GM19238 (cell line): ENCODE measurements around the gene COL5A1.

Experiments
- DNase-seq: peaks from one replicate; pipeline ENCODE4 v3.0.0; 2011; ENCODE audit warnings: low spot score; ENCODE audit not compliant: insufficient read length

COL5A1 gene

DNA sequence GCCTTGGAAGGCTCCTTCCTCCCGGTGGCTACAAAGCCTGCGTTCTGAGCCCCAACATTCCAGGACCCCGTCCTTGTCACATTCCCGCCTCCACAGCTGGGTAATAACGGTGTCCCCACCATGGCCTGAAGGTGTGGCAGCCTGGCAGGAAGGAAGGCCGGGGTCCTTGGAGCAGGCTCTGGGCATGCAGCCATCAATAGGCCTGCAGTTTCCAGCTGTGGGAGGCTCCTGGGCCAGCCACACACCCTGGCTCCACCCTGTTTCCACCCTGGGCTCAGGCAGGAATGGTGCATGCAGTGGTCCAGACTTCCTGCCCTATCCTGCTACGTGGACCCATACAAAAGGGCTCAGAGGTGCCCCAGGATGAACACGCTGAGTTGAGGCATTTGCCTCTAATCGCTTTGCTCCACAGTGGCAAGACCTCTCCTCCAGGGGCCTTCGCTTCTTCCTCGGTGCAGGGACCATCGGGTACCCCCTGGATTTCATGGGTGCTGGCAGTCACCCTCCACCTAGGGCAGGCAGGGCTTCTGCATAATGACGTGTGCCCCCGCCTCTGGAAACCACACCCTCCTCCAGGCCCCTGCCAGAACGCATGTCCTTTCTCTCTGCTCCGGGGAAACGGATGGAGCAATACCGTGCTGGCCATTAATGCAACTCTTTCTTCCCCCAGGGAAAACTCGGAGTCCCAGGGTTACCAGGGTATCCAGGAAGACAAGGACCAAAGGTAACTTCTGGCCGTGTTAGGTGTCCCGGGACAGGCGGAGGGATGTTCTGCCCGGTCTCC, 143.9 kb downstream of the COL5A1 start:
- DNase-seq: no peak

DNA sequence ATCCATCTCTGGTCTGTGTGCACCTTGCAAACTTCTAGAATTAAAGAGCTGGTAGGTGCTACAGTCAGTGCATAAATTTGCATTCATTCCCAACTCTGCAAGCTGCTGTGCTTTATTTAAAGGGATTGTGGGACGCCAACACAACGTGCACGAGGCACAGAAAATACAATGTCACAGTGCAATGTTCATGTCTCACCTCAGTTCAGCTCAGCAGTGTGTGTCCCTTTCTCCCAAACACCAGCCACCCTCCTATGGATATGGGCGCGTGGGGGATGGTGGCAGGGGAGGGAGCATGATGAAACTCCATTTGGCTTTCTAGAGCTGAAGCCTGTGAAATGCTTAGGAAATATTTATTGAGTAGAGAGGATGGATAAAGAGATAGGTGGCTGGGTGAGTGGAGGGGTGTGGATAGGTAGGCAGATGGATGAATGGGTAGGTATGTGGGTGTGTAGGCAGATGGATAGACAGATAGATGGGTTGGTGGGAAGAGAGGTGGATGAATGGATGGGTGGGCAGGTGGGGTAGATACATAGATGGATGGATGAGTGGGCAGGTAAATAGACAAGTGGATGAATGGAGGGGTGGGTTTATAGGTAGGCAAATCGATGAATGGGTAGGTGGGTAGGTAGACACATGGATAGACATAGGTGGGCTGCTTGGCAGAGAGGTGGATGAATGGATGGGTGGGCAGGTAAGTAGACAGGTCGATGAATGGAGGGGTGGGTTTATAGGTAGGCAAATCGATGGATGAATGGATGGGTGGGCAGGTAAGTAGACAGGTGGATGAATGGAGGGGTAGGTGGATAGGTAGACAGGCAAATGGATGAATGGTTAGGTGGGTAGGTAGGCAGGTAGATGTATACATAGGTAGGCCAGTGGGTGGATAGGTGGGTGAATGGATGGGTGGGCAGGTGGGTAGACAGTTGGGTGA, 146.3 kb downstream of the COL5A1 start:
- no peak for DNase-seq

DNA sequence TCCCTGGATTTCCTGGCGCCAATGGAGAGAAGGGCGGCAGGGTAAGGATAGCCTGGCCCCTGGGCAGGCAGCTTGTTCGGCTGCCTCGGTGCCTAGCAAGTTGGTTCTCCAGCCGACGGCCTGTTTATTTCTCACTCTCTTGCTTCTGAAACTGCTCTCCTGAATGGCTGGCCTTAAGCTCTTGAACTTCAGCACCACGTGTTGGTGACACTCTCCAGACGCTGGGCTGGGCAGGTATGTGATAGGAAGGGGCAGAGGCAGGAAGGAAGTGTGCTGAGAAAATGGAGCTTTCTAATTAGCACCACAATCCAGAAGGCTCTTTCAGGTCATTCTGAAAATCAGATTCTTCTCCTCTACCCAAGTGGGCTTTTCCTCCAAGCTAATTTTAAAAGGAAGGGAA, 147.6 kb downstream of the COL5A1 start:
- DNase-seq: no peak

DNA sequence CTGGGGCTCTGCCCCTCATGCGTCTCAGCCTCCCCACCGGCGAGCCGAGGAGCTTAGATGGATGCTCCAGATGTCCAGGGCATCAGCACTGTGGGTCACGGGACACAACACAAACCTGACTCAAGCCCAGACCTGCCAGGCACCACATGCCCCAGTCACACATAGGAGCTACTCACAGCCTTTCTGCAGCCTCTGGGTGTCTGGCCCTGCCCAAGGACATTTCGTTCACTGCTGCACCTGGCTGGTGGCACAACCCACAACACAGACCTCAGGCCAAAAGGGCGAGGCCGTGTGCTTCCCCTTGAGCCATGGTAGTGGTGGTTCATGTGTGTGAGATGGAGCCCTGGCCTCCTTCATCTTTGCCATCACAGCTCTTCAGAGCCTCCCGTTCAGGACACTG, 149.4 kb downstream of the COL5A1 start:
- DNase-seq: no peak

DNA sequence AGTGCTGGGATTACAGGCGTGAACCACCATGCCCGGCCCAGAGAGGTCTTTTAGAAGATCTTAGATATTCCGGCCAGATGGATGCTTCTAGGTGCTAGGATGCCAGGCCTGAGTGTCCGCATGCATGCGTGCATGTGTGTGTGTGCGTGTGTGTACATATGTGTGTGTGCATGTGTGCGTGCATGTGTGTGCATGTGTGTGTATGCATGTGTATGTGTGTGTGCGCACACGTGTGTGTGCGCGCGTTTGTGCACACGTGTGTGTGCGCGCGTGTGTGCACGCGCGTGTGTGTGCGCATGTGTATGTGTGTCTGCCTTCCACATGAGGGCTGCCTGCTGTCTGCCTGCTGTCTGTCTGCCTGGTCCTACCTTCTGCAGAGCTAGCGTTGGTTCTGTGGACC, 151.0 kb downstream of the COL5A1 start:
- no peak for DNase-seq

DNA sequence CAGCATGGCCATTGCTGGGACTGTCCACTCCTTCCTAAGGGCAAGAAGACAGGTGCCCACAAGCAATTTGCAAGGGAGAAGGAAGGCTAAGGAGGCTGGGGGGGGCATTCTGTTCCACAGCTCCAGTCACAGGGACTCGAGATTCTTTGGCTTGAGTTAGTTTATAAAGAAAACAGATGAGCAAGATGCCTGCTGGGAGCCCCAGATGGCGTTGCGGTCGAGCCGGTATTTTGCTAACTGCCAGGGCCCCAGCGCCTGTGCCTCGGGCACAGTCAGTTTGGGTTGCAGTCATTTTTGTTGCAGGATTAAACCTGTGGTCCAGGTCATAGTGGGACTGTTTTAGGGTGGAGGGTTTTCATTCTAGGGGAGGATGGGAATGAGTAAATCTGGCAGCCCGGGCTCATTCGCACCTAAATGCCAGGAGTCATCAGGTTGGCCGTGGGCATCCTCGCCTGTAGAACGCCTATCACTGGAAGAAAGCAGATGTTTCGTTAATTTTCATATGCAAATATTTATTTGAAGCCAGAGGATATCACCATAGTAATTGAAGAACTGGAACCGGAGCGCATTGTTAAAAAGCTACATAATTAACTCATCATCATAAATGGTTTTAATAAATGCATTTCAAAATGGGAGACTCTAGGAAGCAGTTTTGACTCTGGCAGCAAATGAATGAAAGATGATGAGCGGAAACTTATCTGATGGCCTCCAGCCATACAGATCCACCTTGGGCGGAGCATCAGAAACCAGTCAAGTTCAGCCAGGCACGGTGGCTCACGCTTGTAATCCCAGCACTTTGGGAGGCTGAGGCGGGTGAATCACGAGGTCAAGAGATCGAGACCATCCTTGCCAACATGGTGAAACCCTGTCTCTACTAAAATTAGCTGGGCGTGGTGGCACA, 151.9 kb downstream of the COL5A1 start:
- no peak for DNase-seq

DNA sequence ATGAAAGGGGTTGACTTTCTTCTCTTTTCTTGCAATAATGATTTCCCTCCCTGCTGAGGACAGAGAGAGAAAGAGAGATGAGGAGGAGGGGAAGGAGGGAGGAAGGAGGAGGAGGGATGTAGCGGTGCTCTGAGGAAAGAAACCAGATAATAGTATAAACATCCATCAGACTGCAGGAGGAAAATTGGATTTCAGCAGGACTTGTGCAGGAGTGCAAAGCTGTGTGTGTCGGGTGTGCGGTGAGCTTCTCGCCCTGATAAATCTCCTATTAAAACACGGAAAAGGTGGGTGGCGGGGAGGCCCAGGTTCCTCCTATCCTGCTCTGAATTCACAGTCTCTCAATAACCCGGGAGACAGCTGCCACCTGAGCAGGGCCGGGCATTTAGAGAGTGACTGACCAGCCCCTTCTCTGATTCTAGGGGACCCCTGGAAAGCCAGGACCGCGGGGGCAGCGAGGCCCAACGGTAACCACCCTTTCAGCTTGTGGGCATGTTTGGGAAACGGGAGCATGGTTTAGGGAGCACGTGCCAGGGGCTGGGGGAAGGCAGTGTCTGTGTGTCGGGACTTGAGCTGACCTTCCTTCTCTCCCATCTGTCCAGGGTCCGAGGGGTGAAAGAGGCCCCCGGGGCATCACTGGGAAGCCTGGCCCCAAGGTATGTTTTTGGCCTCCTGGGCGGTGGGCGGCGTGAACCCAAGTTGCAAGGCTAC, 153.2 kb downstream of the COL5A1 start:
- DNase-seq: no peak

DNA sequence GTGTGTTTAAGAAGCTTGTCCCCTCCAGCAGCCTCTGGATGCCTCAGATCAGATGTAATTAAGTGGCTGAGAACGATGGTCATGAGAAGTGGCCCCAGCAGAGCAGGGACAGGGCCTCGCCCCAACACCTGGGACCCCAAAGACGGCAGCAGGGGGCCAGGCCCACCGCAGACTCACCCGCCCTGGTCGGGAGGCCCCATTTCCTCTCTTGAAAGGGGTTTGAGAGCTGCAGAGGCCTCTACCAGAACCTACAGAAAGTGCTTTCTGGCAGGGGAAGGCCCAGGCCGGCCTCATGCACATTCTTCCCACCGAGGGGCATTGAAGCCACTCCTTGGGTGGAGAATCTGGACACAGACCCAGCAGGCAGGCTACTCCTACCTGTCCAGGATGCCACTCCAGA, 153.8 kb downstream of the COL5A1 start:
- no peak for DNase-seq

DNA sequence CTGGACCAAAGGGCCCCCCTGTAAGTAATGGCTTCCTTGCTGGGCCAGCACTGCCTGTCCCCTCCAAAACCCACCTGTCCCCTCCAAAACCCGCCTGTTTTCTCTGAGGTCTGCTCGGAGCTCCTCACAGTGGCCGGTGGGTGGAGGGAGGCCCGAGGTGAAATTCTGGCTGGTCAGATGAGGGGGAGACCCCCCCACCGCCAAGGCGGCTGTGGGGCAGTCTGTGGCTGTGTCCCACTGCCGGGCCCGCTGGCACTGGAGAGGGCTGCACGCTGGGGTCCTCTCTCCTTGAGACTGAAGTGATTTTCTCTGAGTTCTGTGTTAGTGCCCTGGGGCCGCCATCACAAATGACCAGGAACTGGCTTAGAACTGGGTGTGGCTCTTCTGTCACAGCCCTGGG, 155.3 kb downstream of the COL5A1 start:
- no peak for DNase-seq

DNA sequence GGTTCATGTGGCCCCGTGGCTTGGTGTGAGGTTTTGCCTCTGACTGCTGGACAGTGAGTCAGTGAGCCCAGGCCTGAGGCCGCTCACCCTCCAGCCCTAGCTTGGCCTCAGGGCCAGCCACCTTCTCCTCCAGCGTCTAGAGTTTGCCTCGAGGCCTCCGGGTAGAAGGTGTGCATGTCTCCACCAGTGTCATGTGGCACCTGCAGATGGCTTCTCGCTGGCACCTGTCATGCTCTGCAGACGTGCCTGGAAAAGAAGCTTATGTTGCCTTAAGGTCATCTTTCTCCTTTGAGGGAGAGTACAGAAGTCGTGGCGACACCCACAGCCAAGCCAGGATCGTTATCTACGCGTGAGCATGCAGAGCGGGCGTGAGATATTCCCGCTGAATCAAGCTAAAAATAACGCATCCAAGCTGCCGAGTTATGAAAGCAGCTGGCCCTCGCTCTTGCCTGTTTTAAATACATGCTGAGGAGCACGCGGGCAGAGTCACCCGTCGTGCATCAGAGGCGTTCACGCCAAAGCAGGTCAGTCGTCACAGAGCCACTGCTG, 159.3 kb downstream of the COL5A1 start:
- DNase-seq: no peak

DNA sequence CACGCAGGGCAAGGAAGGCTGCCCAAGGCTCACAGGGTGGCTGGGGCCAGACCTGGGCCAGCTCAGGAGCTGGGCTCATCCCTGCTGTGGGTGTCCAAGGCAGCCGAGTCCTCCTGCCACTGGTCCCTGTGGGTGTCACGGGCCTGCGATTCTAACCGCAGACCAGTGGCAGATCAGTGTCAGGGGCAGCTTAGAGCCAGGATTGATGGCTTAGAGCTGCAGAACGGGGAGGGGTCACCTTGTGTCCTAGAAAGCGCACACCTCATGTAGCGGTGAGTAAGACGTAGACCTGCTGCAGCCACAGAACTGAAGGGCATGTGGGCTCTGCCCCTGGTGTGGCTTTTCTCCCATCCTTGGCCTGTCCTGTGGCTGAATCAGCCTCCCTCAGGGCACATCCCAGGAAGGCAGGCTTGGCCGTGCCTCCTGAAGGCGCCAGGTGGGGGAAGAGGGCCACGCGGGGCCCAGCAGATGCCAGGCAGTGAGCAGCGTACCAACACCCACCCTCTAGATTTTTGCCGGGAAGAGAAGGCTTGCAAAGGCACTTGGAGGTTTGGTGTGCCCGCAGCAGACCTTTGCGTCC, 160.7 kb downstream of the COL5A1 start:
- no peak for DNase-seq

DNA sequence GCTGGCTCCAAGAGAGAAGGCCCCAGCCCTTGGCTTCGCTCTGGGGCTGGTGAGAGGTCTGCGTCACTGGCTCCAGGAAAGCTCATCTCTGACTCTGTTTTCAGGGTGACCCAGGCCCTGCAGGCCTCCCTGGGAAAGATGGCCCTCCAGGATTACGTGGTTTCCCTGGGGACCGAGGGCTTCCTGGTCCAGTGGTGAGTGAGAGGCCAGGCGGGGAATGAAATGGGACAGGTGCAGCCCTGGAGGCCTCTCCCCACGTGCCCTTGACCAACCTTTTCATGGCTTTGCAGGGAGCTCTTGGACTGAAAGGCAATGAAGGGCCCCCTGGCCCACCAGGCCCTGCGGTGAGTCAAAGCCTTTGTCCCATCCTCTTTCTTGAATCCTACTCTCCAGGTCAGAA, 163.3 kb downstream of the COL5A1 start:
- DNase-seq: no peak

DNA sequence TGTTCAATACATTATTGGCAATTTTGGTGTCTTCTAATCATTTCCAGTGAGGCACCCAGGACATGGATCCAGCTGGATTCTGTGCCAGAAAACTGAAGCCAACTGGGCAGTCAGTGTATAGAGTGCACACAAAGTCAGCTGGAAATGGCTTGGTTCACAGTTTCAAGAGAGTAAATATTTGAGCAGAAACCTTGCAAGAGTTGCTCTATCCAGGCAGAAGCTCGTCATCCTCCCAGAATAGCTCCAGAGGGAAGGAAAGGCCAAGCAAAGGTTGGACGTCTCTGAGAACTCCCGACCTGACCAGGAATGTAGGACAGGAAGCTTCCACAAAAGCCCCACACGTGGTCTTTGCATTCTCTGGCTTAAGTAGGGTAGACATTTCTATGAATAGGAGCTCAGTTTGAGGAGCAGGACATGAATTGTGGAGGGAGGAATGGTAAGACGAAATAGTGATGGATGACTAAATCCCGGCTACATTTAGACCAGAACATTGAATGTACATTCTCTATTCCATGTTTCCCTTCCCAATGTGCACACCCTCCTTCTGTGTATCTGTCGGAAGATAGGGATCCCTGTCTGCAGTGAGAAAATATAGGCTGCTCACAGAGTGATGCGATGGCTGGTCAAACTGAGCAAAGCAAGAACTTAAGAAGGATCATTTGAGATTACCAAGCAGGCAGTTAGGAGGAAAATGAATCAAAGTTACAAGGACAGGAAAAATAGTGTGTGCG, 166.3 kb downstream of the COL5A1 start:
- DNase-seq: no peak

DNA sequence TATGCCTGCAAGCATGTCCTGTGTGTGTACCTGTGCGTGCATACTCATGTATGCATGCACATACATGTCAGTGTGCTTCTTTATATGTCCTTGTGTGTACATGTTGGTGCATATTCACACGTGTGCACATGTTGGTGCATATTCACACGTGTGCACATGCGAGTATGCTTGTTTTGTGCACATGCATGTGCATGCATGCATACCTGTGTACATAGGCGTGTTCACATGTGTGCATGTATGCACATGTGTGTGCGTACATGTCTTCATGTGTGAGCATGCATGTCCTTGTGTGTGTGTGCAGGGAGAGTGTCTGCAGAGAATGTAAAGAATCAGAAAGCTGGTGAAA, 166.8 kb downstream of the COL5A1 start:
- DNase-seq: no peak

DNA sequence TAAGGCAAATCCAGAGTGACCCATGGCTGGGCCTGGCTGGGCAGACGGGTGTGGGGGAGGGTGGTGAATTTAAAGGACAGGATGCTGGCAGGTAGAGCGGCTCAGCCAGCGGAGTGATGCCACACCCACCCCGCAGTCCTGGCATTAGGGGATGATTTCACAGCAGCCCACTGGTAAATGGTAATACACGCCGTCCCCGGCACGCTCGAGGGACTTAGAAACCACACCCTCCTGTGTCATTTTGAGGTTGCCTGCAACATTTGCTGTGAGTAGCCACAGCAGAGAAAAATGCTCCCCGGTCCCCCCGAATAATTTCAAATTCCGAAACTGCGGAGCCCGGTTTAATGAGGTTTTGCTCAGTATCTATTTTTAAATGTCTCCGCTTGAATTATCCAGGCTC, 167.7 kb downstream of the COL5A1 start:
- DNase-seq: no peak

DNA sequence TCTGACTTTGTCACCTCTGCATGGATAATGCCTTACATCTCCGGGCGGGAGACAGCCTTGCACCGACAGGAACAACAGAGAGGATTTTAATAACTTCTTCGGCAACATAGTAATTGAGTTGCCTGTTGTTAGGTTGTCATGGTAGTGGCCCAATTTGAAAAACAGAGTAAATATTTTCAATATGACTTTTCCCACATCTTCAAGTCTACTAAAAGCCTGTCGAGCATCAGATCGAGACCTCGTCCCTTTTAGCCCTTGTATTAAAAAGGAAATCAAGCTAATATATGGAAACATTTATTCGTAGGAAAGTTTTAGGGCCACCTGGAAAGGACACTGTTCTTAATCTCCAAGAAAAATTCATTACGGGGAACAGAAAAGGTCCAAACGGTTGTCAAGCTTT, 168.2 kb downstream of the COL5A1 start:
- no peak for DNase-seq

DNA sequence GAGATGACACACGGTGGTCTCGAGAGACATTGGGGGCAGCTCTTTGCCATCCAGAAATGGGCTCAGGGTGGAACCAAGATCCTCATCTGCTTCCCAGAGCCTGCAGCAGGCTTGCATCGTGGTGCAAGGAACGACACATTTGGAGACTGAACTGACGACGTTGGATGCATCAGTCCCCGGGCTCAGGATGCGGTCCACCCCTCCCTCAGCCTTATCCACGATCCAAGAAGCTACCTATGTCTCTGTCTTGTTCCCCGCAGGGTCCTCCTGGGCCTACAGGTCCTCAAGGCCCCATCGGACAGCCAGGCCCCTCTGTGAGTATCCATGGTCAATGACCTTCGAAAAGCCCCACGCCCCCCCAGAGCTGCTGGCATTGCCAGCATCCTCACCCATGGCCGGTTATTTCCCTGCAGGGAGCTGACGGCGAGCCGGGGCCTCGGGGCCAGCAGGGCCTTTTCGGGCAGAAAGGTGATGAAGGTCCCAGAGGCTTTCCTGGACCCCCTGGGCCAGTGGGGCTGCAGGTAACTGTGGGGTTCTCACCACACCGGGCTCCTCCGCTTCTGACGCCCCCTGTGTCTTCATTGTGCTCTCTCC, 169.6 kb downstream of the COL5A1 start:
- DNase-seq: no peak

DNA sequence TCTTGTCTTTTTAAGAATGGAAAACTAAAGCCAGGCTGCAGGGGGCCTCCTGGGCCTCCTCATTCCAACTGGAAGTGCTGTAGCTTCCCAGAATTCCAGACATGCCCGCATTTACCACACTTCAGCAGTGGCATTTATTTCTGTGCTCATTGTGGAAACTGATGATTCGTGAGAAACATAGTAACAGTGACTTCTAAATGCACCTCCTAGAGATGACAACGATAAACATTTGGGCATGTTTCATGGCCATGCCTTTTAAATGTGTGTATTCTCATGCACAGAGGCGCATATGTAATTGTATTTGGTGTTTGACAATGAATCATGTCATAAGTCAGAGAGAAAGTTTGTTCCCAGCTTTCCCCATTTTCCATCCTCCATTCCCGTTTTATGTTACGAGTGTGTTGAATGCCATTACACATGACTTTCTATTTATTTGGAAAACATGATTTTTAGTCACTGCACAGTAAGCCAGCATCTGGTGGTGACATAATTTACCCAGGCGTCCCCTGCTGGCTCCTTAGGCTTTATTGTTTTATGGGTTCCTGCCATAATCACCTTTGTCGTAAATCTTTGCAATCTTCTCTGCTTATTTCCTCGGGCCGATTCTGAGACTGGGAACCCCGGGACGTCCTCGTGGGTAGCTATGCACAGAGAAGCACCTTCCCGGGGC, 170.2 kb downstream of the COL5A1 start:
- no peak for DNase-seq

DNA sequence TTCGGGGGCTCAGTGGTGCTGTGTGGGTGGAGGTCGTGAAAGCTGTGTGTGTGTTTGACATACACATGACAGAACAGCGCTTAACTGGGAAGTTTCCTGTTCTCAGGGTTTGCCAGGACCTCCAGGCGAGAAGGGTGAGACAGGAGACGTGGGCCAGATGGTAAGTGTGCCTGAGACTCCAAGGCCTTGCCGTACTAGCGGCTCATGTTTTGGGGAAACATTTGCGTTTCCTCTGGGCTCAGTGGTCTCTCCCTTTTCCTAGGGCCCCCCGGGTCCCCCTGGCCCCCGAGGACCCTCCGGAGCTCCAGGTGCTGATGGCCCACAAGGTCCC, 170.7 kb downstream of the COL5A1 start:
- DNase-seq: no peak
